CD14-positive monocyte (primary cell): ENCODE results near the gene RANBP10. TPM values are rescaled to one million over a fixed set of nuclear protein-coding genes. Genes with fewer than 3 reads are reported as not detected.

Experiments
- DNase-seq, 3 donors: peaks; one replicate each; pipeline ENCODE4 v3.0.0-alpha.2; 2011 to 2022
- H2AFZ ChIP-seq: 2 replicates; pipeline ENCODE4 v1.6.0; 2012; ENCODE audit warnings: mild to moderate bottlenecking, low read depth, low read length, inconsistent platforms; ENCODE audit not compliant: insufficient read depth, poor library complexity, severe bottlenecking
- H3K27ac ChIP-seq, 2 donors: 1 replicate in 1 of 2; 2 replicates in 1 of 2; pipeline ENCODE4 v1.5.1; 2012 to 2013; ENCODE audit warnings: low read length in 2 of 2, control low read depth in 1 of 2, inconsistent platforms in 1 of 2, low read depth in 1 of 2, mild to moderate bottlenecking in 1 of 2
- H3K27me3 ChIP-seq, 2 donors: one replicate each; pipeline versions ENCODE4 v1.6.0 to v1.6.1; 2011 to 2013; ENCODE audit warnings: low read length in 2 of 2; ENCODE audit not compliant: control insufficient read depth in 2 of 2, insufficient read depth in 2 of 2
- H3K36me3 ChIP-seq, 2 donors: replicated peaks in 1 of 2; 1 replicate in 1 of 2; 2 replicates in 1 of 2; pipeline versions ENCODE4 v1.5.1 to v1.6.1; 2012 to 2013; ENCODE audit warnings: low read length in 2 of 2, control low read depth in 1 of 2, inconsistent platforms in 1 of 2, mild to moderate bottlenecking in 1 of 2; ENCODE audit not compliant: insufficient read depth in 2 of 2, control insufficient read depth in 1 of 2
- H3K4me1 ChIP-seq, 2 donors: 1 replicate in 1 of 2; 2 replicates in 1 of 2; pipeline versions ENCODE4 v1.5.1 to v1.6.1; 2012 to 2013; ENCODE audit warnings: low read length in 2 of 2, control low read depth in 1 of 2, inconsistent platforms in 1 of 2, mild to moderate bottlenecking in 1 of 2, moderate library complexity in 1 of 2; ENCODE audit not compliant: insufficient read depth in 2 of 2, control insufficient read depth in 1 of 2
- H3K4me2 ChIP-seq: replicated peaks from 2 replicates; pipeline ENCODE3; 2012; ENCODE audit warnings: low read length, moderate library complexity, mild to moderate bottlenecking; ENCODE audit not compliant: poor library complexity, severe bottlenecking; ENCODE audit errors: extremely low read depth
- H3K4me3 ChIP-seq, 3 experiments: fragments of 200-600 bp in 1 of 3; sonication (generic) in 1 of 3; replicated peaks in 1 of 3; 1 replicate in 2 of 3; 2 replicates in 1 of 3; pipeline ENCODE4 v1.5.1; 2011 to 2013; ENCODE audit warnings: low read length in 3 of 3, mild to moderate bottlenecking in 3 of 3, control low read depth in 2 of 3, low read depth in 2 of 3, inconsistent platforms in 1 of 3, moderate library complexity in 1 of 3
- H3K79me2 ChIP-seq: 2 replicates; pipeline ENCODE4 v1.6.0; 2012; ENCODE audit warnings: mild to moderate bottlenecking, control low read depth, inconsistent platforms, low read length, moderate library complexity; ENCODE audit not compliant: insufficient read depth
- H3K9ac ChIP-seq: 2 replicates; pipeline ENCODE4 v1.6.0; 2017; ENCODE audit warnings: low read length, mild to moderate bottlenecking; ENCODE audit not compliant: insufficient read depth, poor library complexity, severe bottlenecking
- H3K9me3 ChIP-seq, 2 donors: replicated peaks in 1 of 2; 1 replicate in 1 of 2; 2 replicates in 1 of 2; pipeline versions ENCODE4 v1.5.1 to v1.6.1; 2012 to 2013; ENCODE audit warnings: low read length in 2 of 2, control low read depth in 1 of 2; ENCODE audit not compliant: control insufficient read depth in 1 of 2, insufficient read depth in 1 of 2
- H4K20me1 ChIP-seq: 2 replicates; pipeline ENCODE4 v1.6.0; 2012; ENCODE audit warnings: mild to moderate bottlenecking, low read length, control low read depth, moderate library complexity; ENCODE audit not compliant: insufficient read depth
- H3K27ac Mint-ChIP-seq, 7 donors: one replicate each; pipeline ENCODE4 v1.8.0; 2020; ENCODE audit warnings: mild to moderate bottlenecking in 7 of 7, mixed read lengths in 7 of 7, moderate library complexity in 6 of 7, inconsistent platforms in 2 of 7
- H3K27me3 Mint-ChIP-seq, 3 donors: one replicate each; pipeline ENCODE4 v1.8.0; 2021 to 2022; ENCODE audit warnings: low read depth in 3 of 3, mild to moderate bottlenecking in 3 of 3, mixed read lengths in 3 of 3, moderate library complexity in 3 of 3, inconsistent platforms in 1 of 3
- H3K36me3 Mint-ChIP-seq, 2 donors: one replicate each; pipeline ENCODE4 v1.8.0; 2020; ENCODE audit warnings: mixed read lengths in 2 of 2, inconsistent platforms in 1 of 2, mild to moderate bottlenecking in 1 of 2
- H3K4me1 Mint-ChIP-seq: one replicate; pipeline ENCODE4 v1.8.0; 2020; ENCODE audit warnings: mild to moderate bottlenecking, mixed read lengths
- H3K4me3 Mint-ChIP-seq, 2 donors: one replicate each; pipeline ENCODE4 v1.8.0; 2020; ENCODE audit warnings: mild to moderate bottlenecking in 2 of 2, mixed read lengths in 2 of 2, moderate library complexity in 1 of 2
- H3K9me3 Mint-ChIP-seq, 7 donors: one replicate each; pipeline ENCODE4 v1.8.0; 2020 to 2022; ENCODE audit warnings: mixed read lengths in 7 of 7, mild to moderate bottlenecking in 6 of 7, moderate library complexity in 6 of 7, inconsistent platforms in 2 of 7
- CTCF ChIP-seq: fragments of 200-600 bp; IDR thresholded peaks from one replicate; pipeline ENCODE4 v1.8.0; 2022; ENCODE audit warnings: antibody characterized with exemption, mild to moderate bottlenecking
- WGBS: methylation state at CpG from one replicate; pipeline ENCODE4 v1.1.5; 2013; ENCODE audit warnings: missing lambda C conversion rate; ENCODE audit not compliant: insufficient coverage; 5-methylcytosine and 5-hydroxymethylcytosine counted together
- intact Hi-C, 2 donors: fragments of 100-400 bp; cut with micrococcal nuclease; formaldehyde crosslinking; loops; one replicate each; pipeline versions ENCODE4 v1.15.0 to v1.15.1; 2023
- polyA plus RNA-seq, 3 donors: library from polyadenylated mRNA; depleted of rRNA in 1 of 3; unstranded in 2 of 3; stranded (reverse) in 1 of 3; fragments of 300-500 nt in 2 of 3; fragments of >200 nt in 1 of 3; fragmentation: Illumina TruSeq in 2 of 3; gene quantifications; 1 replicate in 2 of 3; 2 replicates in 1 of 3; pipeline ENCODE4 v1.2.3, GENCODE V29; 2012 to 2021

RANBP10 gene
- polyA plus RNA-seq, 3 donors: 6.4 to 16.7 (median 6.6) TPM

- Histone ChIP-seq H3K4me1 (no peaks in the 10 kb centered on the region), H3K36me3 (peaks cover 22 to 54% of the 10 kb centered on the region in 2 donors), H3K27ac (no peak overlapping the region), H2AFZ (no peak overlapping the region), H3K79me2 (no peaks in the 10 kb centered on the region), H3K9me3 (no peaks in the 10 kb centered on the region), H3K4me3 (no peak overlapping the region), H3K9ac (no peak overlapping the region), H4K20me1 (peaks cover 17% of the 10 kb centered on the region), H3K4me2 (no peak overlapping the region), H3K27me3 (no peaks in the 10 kb centered on the region)
- H3K27me3 Mint-ChIP-seq: peaks cover 0 to 2% (median 0%) of the 10 kb centered on the region in 3 donors
- H3K36me3 Mint-ChIP-seq: peaks cover 30 to 43% of the 10 kb centered on the region in 2 donors
- intact Hi-C loops: no loop called here
- no peak for DNase-seq
- 85% methylated on average over 4 of the region's 4 CpGs for WGBS
- TF ChIP-seq CTCF: no peak
- H3K4me1 Mint-ChIP-seq: peaks cover 5% of the 10 kb centered on the region
- peak overlapping the region in 1 of 7 donors; percentile 46 for H3K27ac Mint-ChIP-seq
- H3K9me3 Mint-ChIP-seq: no peaks in the 10 kb centered on the region
- no peak overlapping the region for H3K4me3 Mint-ChIP-seq
These were observed 45.5 kb downstream of the RANBP10 start for GRCh38 chr16:67760956-67761230.

- no peak for DNase-seq
- H3K9me3 ChIP-seq: no peaks in the 10 kb centered on the region
- H3K4me3 ChIP-seq: no peak overlapping the region
- H3K36me3 ChIP-seq: peaks cover 22 to 53% of the 10 kb centered on the region in 2 donors
- intact Hi-C loops: no loop called here
- TF ChIP-seq CTCF: no peak
- 59% methylated on average over 5 of the region's 8 CpGs for WGBS
- peaks cover 29 to 41% of the 10 kb centered on the region in 2 donors for H3K36me3 Mint-ChIP-seq
- H3K9ac ChIP-seq: no peak overlapping the region
- H3K27me3 Mint-ChIP-seq: peaks cover 0 to 2% (median 0%) of the 10 kb centered on the region in 3 donors
- H3K4me1 Mint-ChIP-seq: peaks cover 5% of the 10 kb centered on the region
- H3K27ac Mint-ChIP-seq: peak overlapping the region in 3 of 7 donors; percentile 19 to 79 (median 28)
- no peak overlapping the region for H2AFZ ChIP-seq
- H4K20me1 ChIP-seq: peaks cover 17% of the 10 kb centered on the region
- no peak overlapping the region for H3K4me3 Mint-ChIP-seq
- no peak overlapping the region for H3K4me2 ChIP-seq
- no peaks in the 10 kb centered on the region for H3K27me3 ChIP-seq
- H3K4me1 ChIP-seq: no peaks in the 10 kb centered on the region
- H3K9me3 Mint-ChIP-seq: no peaks in the 10 kb centered on the region
- no peaks in the 10 kb centered on the region for H3K79me2 ChIP-seq
- no peak overlapping the region for H3K27ac ChIP-seq
These were observed 46.0 kb downstream of the RANBP10 start for GRCh38 chr16:67760206-67760955.
